ENCODE measurements around the gene BTBD9. TPM values are rescaled to one million over a fixed set of nuclear protein-coding genes. Genes with fewer than 3 reads are reported as not detected.

Gene BTBD9
- total and polyA plus RNA-seq, 2 of the 13 experiments (the other 11 are each of a cell fraction or from before 2014, with no cell fraction given): 1.2 to 3.0 TPM

DNA sequence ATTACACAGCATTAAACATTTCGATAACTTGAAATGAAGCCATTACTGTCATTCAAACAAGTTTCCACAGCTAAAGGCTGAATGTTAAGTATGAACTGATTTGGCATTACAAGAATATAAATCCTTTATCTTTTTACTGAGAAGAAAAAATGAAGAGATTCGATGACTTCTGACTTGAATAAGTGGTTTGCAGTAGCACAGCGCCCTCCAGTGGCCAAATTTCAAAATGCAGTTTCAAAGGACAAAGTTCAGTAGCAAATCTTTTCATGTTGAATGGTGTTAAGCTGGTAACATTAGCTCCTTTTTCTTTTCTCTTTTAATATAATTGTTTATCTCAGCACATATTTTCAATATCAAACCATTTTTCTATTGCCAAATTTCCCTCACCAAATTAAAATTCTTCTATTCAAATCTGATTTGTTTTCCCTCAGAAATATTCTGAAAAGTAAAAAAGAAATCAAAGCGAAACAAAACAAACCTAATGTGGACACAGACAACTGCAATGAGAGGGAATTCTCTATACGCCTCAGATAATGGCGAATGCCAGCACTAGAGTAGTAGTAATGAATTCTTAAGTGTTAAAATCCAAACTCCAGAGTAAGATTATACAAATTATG lies 145.7 kb downstream of the BTBD9 start (continued):
- TF ChIP-seq, protein P1, sequence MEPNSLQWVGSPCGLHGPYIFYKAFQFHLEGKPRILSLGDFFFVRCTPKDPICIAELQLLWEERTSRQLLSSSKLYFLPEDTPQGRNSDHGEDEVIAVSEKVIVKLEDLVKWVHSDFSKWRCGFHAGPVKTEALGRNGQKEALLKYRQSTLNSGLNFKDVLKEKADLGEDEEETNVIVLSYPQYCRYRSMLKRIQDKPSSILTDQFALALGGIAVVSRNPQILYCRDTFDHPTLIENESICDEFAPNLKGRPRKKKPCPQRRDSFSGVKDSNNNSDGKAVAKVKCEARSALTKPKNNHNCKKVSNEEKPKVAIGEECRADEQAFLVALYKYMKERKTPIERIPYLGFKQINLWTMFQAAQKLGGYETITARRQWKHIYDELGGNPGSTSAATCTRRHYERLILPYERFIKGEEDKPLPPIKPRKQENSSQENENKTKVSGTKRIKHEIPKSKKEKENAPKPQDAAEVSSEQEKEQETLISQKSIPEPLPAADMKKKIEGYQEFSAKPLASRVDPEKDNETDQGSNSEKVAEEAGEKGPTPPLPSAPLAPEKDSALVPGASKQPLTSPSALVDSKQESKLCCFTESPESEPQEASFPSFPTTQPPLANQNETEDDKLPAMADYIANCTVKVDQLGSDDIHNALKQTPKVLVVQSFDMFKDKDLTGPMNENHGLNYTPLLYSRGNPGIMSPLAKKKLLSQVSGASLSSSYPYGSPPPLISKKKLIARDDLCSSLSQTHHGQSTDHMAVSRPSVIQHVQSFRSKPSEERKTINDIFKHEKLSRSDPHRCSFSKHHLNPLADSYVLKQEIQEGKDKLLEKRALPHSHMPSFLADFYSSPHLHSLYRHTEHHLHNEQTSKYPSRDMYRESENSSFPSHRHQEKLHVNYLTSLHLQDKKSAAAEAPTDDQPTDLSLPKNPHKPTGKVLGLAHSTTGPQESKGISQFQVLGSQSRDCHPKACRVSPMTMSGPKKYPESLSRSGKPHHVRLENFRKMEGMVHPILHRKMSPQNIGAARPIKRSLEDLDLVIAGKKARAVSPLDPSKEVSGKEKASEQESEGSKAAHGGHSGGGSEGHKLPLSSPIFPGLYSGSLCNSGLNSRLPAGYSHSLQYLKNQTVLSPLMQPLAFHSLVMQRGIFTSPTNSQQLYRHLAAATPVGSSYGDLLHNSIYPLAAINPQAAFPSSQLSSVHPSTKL (CRISPR knock-in tag; IDR thresholded peaks at IDR 0.05): 0 out of 2 replicates have a peak, but pooled peaks have one; percentile 12
- TF ChIP-seq MAFF (IDR thresholded peaks at IDR 0.05; ENCODE audit: low read depth, low read length) (0 out of 2 replicates have a peak, but pooled peaks have one; percentile 46), ZNF224 (CRISPR knock-in tag; IDR thresholded peaks at IDR 0.05) (no peak), NKX3-1 (CRISPR knock-in tag; IDR thresholded peaks at IDR 0.05) (no peak), MTF2 (CRISPR knock-in tag; IDR thresholded peaks at IDR 0.05; ENCODE audit: borderline replicate concordance) (no peak), ZFP82 (CRISPR knock-in tag; IDR thresholded peaks at IDR 0.05; ENCODE audit: borderline replicate concordance) (no peak), ZNF737 (CRISPR knock-in tag; IDR thresholded peaks at IDR 0.05; ENCODE audit: borderline replicate concordance) (no peak), POGZ (CRISPR knock-in tag; IDR thresholded peaks at IDR 0.05) (no peak)
- TF ChIP-seq, protein P2, sequence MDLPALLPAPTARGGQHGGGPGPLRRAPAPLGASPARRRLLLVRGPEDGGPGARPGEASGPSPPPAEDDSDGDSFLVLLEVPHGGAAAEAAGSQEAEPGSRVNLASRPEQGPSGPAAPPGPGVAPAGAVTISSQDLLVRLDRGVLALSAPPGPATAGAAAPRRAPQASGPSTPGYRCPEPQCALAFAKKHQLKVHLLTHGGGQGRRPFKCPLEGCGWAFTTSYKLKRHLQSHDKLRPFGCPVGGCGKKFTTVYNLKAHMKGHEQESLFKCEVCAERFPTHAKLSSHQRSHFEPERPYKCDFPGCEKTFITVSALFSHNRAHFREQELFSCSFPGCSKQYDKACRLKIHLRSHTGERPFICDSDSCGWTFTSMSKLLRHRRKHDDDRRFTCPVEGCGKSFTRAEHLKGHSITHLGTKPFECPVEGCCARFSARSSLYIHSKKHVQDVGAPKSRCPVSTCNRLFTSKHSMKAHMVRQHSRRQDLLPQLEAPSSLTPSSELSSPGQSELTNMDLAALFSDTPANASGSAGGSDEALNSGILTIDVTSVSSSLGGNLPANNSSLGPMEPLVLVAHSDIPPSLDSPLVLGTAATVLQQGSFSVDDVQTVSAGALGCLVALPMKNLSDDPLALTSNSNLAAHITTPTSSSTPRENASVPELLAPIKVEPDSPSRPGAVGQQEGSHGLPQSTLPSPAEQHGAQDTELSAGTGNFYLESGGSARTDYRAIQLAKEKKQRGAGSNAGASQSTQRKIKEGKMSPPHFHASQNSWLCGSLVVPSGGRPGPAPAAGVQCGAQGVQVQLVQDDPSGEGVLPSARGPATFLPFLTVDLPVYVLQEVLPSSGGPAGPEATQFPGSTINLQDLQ (CRISPR knock-in tag; IDR thresholded peaks at IDR 0.05): no peak
- TF ChIP-seq, protein P3, sequence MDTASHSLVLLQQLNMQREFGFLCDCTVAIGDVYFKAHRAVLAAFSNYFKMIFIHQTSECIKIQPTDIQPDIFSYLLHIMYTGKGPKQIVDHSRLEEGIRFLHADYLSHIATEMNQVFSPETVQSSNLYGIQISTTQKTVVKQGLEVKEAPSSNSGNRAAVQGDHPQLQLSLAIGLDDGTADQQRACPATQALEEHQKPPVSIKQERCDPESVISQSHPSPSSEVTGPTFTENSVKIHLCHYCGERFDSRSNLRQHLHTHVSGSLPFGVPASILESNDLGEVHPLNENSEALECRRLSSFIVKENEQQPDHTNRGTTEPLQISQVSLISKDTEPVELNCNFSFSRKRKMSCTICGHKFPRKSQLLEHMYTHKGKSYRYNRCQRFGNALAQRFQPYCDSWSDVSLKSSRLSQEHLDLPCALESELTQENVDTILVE (CRISPR knock-in tag; IDR thresholded peaks at IDR 0.05): 0 out of 2 replicates have a peak, but pooled peaks have one; percentile 51
